Small intestine (tissue), 7 donors: ENCODE data around the gene MOCS3. TPM values are rescaled to one million over a fixed set of nuclear protein-coding genes. Genes with fewer than 3 reads are reported as not detected.

Source experiments
- DNase-seq, 2 donors: peaks; one replicate each; pipeline versions ENCODE4 v3.0.0 to v3.0.0-alpha.2; 2013
- FAIRE-seq: peaks from 2 replicates; lab custom pipeline; 2012; peaks lifted over from hg19 to GRCh38; lab: Jason Lieb, UNC
- H3K27ac ChIP-seq, 3 donors: one replicate each; pipeline ENCODE4 v1.5.1; 2013; ENCODE audit warnings: low read length in 2 of 3, mild to moderate bottlenecking in 2 of 3, control low read depth in 1 of 3, inconsistent platforms in 1 of 3, low read depth in 1 of 3, moderate library complexity in 1 of 3
- H3K27me3 ChIP-seq, 3 donors: one replicate each; pipeline ENCODE4 v1.6.1; 2013; ENCODE audit warnings: low read length in 3 of 3, inconsistent platforms in 1 of 3; ENCODE audit not compliant: control insufficient read depth in 3 of 3, insufficient read depth in 3 of 3
- H3K36me3 ChIP-seq, 3 donors: one replicate each; pipeline ENCODE4 v1.6.1; 2013; ENCODE audit warnings: low read length in 3 of 3, inconsistent platforms in 1 of 3, low read depth in 1 of 3, mild to moderate bottlenecking in 1 of 3, moderate library complexity in 1 of 3; ENCODE audit not compliant: control insufficient read depth in 3 of 3, insufficient read depth in 2 of 3
- H3K4me1 ChIP-seq, 3 donors: one replicate each; pipeline ENCODE4 v1.6.1; 2013; ENCODE audit warnings: low read length in 2 of 3, inconsistent platforms in 1 of 3, low read depth in 1 of 3, mild to moderate bottlenecking in 1 of 3, moderate library complexity in 1 of 3; ENCODE audit not compliant: control insufficient read depth in 3 of 3, insufficient read depth in 2 of 3
- H3K4me3 ChIP-seq, 3 donors: one replicate each; pipeline ENCODE4 v1.5.1; 2013; ENCODE audit warnings: low read length in 3 of 3, control low read depth in 1 of 3, inconsistent platforms in 1 of 3, low read depth in 1 of 3, mild to moderate bottlenecking in 1 of 3, moderate library complexity in 1 of 3
- H3K9me3 ChIP-seq, 2 donors: one replicate each; pipeline ENCODE4 v1.6.1; 2013; ENCODE audit warnings: low read depth in 1 of 2, low read length in 1 of 2; ENCODE audit not compliant: control insufficient read depth in 2 of 2, insufficient read depth in 1 of 2
- WGBS, 3 donors: extraction: QIAGEN DNeasy Blood & Tissue Kit; methylation state at CpG; one replicate each; pipeline ENCODE4 v1.1.7; 2013; 5-methylcytosine and 5-hydroxymethylcytosine counted together
- polyA plus RNA-seq, 4 donors: library from polyadenylated mRNA; stranded (reverse) in 3 of 4; unstranded in 1 of 4; fragments of 200-250 nt in 3 of 4; fragments of 120-200 nt in 1 of 4; gene quantifications; one replicate each; pipeline versions ENCODE4 v1.2.1 to v1.2.3, GENCODE V29; 2013
- donor health status: healthy with polysubstance abuse.
- donor health status: control.
- donor health status: control.
- donor health status: Bipolar disorder and iron deficiency.
- donor health status: healthy.

Gene MOCS3
- polyA plus RNA-seq, 4 donors = 2.2 to 4.7 (median 2.9) TPM

DNA sequence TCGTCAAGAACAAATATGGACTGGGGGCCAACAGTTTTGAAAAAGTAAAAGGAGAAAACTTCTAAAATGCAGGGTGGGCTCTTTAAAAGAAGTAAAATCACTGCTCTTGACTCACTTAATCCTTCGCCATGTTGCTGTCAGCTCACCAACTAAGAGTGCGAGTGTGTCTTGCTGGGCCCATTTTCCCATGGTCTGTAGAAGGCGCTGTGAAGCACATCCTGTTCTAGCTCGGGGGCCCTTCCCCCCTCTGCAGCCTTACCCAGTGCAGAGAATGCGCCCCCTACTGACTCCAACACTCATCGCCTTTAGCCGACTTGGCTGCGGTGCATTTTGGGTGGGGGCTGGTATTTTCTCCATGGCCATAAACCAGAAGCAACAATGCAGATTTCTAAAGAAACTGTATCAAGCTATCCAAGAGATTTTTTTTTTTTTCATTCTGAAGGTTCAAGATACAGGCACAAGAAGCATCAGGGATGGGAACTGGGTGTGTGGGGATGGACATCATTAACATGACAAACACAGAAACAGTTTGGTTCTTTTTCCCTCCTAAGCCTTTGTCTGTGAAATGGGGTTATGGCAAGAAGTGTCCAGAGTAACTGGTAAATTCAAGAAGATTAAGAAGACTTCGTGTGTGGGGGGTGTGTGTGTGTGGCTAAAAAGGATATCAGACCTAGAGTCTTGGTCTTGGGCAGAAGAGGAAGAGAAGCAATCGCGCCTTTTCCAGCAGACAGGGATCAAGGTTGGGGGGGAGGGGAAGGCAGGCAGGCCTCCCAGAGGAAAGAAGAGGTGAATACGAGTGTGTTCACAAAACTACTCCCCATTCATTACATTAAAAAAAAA lies 29.1 kb upstream of the MOCS3 start:
- WGBS, 3 donors = 7 to 9% (median 8%) methylated on average over 13 of the region's 13 CpGs
- Histone ChIP-seq H3K27ac (peak overlapping the region; percentile 39 to 78 (median 62)), H3K4me1 (peaks cover 4 to 17% (median 12%) of the 10 kb centered on the region in 3 donors), H3K36me3 (peaks cover 3 to 9% (median 5%) of the 10 kb centered on the region in 3 donors), H3K9me3 (no peaks in the 10 kb centered on the region), H3K4me3 (peak overlapping the region; percentile 86 to 100 (median 99)), H3K27me3 (no peaks in the 10 kb centered on the region)
- FAIRE-seq (no peak), DNase-seq (peak; percentile 94 to 98)

DNA sequence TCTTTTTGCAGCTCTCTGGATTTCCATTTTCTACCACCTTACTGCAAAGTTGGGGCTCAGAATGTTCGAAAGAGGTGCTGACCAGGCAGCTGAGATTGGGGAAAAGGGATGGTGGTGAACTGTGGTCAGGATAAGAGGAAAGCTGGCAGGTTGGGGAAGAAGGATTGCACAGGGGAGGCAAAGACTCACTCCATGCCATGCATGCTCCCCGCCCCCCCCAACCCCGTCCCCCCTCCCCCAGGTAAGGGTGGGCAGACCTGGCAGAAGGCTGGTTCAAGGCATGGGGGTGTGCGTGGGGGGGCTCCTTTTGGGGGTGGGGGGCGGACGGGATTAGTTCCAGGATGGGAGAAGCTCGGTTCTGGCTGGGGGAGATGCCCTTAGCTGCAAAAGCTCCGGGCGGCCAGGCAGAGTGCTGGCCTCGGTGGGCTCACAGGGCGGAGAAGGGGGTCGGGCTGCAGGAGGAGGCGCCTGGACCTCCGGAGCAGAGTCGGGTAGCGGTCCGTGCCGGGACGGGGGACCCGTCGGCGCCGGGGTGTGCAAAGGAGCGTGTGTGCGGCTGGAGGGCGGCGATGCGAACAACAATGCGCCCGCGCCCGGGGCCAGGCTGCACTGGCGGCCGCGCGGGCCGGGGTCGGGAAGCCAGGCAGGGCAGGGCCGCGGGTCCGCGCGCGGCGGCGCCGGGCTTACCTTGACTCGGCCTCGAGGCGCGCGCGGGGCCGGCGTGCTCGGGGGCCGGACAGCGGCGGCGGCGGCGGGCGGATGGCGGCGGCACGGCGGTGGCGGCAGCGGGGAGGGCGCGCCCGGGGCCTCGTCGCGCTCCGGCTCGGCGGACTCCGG lies 28.3 kb upstream of the MOCS3 start:
- peak overlapping the region; percentile 78 to 99 (median 95) for H3K27ac ChIP-seq
- peak overlapping the region; percentile 86 to 100 (median 99) for H3K4me3 ChIP-seq
- DNase-seq = peak; percentile 12 to 56
- no peaks in the 10 kb centered on the region for H3K27me3 ChIP-seq
- H3K9me3 ChIP-seq = no peaks in the 10 kb centered on the region
- peaks cover 4 to 9% (median 5%) of the 10 kb centered on the region in 3 donors for H3K36me3 ChIP-seq
- 0 to 1% (median 0%) methylated on average over 37 to 79 of the region's 79 CpGs for WGBS, 3 donors
- peaks cover 4 to 17% (median 12%) of the 10 kb centered on the region in 3 donors for H3K4me1 ChIP-seq
- FAIRE-seq = no peak

DNA sequence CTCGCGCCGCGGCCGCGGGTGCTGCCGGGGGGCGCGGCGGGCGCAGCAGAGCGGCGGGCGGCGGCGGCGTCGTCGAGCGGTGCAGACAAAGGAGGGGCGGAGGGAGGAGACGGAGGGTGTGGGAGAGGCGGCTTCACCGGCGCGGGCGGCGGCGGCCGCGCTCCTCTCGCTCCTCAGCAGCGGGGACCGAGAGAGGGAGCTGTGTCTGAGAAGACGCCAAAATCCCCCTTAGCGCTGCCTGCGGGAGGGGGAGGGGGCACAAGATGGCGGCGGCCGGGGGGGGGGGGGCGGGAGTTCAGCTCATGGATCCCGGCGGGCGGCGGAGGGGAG lies 27.7 kb upstream of the MOCS3 start:
- no peak for DNase-seq
- Histone ChIP-seq H3K27ac (peak overlapping the region; percentile 95 to 99 (median 98)), H3K4me3 (peak overlapping the region; percentile 61 to 100 (median 99)), H3K9me3 (no peaks in the 10 kb centered on the region), H3K27me3 (no peaks in the 10 kb centered on the region), H3K36me3 (peaks cover 5 to 6% (median 6%) of the 10 kb centered on the region in 3 donors), H3K4me1 (peaks cover 4 to 17% (median 12%) of the 10 kb centered on the region in 3 donors)
- no peak for FAIRE-seq
- WGBS, 3 donors = 0 to 2% (median 1%) methylated on average over 7 to 38 of the region's 45 CpGs

DNA sequence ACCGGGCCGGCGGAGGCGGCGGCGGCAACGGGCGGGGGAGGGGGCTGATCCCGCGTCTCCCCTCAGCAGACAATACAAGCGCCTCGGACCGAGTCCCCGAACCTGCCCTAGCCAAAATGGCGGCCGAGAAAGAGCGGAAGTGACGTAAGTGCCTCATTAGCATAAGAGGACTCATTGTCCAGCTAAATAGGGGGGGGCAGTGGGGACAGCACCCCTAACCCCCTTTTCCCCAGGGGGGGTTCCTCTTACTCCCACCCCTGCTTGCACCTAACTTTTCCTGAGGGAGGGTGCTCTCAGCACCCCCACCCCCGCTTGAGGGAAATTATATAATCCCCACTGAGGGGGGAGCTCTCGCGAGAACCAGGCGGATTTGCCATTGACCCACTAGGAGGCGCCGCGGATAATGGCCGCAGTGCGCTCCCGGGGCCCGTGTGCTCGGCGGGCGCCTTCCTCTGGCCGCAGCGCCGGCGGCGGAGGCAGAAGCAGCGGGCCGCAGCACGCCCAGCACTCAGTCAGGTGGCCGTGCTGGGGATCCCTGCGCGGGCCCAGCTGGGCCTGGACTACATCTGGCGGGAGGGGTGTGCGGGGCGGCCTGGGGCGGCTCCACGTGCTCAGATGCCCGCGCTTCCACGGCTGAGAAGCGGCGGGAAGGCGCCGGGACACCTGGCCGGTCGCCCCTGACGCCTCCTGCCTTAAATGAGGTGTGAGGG lies 27.2 kb upstream of the MOCS3 start, which contains the start of gene ADNP:
Gene ADNP, minus strand, starts transcription at position 132 of the 710 bp plus-strand sequence. CDS start 27,441 bp downstream, outside the sequence.
- Histone ChIP-seq H3K27ac (peak within 1 kb of the TSS; percentile 95 to 99 (median 98)), H3K4me1 (peaks cover 4 to 17% (median 12%) of the 10 kb centered on the region in 3 donors), H3K4me3 (peak within 1 kb of the TSS; percentile 86 to 100 (median 99)), H3K27me3 (no peaks in the 10 kb centered on the region), H3K36me3 (peaks cover 5 to 6% (median 6%) of the 10 kb centered on the region in 3 donors), H3K9me3 (no peaks in the 10 kb centered on the region)
- FAIRE-seq (no peak), DNase-seq (peak; percentile 92 to 97)
- 0 to 1% (median 1%) methylated on average over 45 to 58 of the region's 58 CpGs for WGBS, 3 donors

DNA sequence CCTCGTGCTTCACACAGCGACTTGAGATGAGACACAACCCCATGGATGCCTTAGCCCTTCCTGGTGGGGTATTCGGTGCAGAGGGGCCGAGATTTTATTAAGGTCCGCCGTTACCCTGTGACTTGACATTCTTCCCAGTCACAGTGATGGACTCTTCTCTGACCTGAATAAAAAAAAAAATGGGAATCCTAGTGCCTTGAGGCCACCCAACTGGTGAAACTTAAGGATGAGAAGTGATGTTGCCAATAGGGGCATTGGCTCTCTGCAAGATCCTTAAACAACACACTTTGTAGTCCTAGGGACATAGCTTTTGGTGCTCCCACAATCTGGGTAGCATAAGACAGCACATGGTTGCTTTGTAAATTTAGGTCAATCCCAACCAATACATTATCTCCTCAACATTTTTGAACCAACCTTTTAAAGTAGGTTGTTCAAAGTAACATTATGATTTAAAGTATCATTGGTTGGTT lies 26.6 kb upstream of the MOCS3 start:
- Histone ChIP-seq H3K27ac (peak overlapping the region; percentile 95 to 99 (median 98)), H3K4me3 (peak overlapping the region in 2 of 3 donors; percentile 61 to 100), H3K27me3 (no peaks in the 10 kb centered on the region), H3K36me3 (peaks cover 5 to 6% (median 6%) of the 10 kb centered on the region in 3 donors), H3K9me3 (no peaks in the 10 kb centered on the region), H3K4me1 (peaks cover 4 to 17% (median 12%) of the 10 kb centered on the region in 3 donors)
- no peak for FAIRE-seq
- WGBS, 3 donors = 45 to 68% (median 56%) methylated on average over 6 of the region's 6 CpGs
- DNase-seq = no peak

DNA sequence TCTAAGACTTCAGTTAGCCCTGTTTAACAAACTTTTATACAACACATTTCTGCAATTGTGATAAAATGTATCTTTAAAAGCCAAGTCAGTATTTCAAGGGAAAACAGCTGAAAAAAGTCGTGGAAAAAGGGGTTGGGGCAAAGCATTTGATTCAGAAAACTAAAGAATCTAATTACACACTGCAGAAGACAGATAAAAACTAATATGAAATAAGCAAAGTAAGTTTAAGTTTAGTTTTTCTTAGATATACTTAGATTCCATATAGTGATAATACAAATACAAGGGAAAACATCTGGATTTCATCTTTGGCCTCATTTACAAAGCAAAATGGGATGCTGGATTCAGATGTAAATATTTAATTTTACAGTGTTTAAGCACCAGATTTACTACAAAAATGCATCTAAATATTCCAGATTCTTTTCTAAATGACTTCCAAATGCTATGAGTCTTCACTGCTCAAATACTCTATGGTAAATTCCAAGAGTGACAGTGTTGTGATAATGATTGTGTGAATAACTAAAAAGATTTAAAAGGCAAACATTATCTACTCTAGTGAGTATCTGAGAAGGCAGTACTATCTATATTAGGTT lies 25.8 kb upstream of the MOCS3 start:
- H3K27me3 ChIP-seq = no peaks in the 10 kb centered on the region
- peaks cover 4 to 17% (median 12%) of the 10 kb centered on the region in 3 donors for H3K4me1 ChIP-seq
- FAIRE-seq (no peak), DNase-seq (no peak)
- H3K27ac ChIP-seq = peak overlapping the region in 1 of 3 donors; percentile 98
- 62 to 78% (median 63%) methylated on average over 1 of the region's 1 CpG for WGBS, 3 donors
- H3K4me3 ChIP-seq = no peak overlapping the region
- no peaks in the 10 kb centered on the region for H3K9me3 ChIP-seq
- H3K36me3 ChIP-seq = peaks cover 5 to 10% (median 6%) of the 10 kb centered on the region in 3 donors

DNA sequence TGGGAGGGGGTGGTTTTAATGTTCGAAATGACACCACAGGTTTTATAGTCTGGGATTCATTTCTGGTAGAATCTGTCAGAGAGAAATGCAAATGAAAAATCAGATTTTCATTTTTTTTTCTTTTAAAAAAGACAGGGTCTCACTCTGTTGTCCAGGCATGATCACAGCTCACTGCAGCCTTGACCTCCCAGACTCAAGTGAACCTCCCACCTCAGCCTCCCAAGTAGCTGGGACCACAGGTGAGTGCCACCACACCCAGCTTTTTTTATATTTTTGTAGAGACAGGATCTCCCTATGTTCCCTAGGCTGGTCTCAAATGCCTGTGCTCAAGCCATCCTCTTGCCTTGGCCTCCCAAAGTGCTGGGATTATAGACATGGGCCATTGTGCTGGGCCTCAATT lies 25.0 kb upstream of the MOCS3 start:
- Histone ChIP-seq H3K27ac (no peak overlapping the region), H3K27me3 (no peaks in the 10 kb centered on the region), H3K4me3 (no peak overlapping the region), H3K4me1 (peaks cover under 1 to 11% (median 10%) of the 10 kb centered on the region in 3 donors), H3K36me3 (peaks cover 3 to 10% (median 4%) of the 10 kb centered on the region in 3 donors), H3K9me3 (no peaks in the 10 kb centered on the region)
- WGBS, 3 donors = 76 to 94% (median 92%) methylated on average over 1 of the region's 1 CpG
- DNase-seq = no peak
- no peak for FAIRE-seq
